ENCODE data around the gene TRPC4AP. TPM values are rescaled to one million over a fixed set of nuclear protein-coding genes. Genes with fewer than 3 reads are reported as not detected.

Gene TRPC4AP
- total and polyA plus RNA-seq, 10 of the 15 experiments (the other 5 are each of a cell fraction or from before 2014, with no cell fraction given): 1.1 to 61.7 (median 41.2) TPM

DNA sequence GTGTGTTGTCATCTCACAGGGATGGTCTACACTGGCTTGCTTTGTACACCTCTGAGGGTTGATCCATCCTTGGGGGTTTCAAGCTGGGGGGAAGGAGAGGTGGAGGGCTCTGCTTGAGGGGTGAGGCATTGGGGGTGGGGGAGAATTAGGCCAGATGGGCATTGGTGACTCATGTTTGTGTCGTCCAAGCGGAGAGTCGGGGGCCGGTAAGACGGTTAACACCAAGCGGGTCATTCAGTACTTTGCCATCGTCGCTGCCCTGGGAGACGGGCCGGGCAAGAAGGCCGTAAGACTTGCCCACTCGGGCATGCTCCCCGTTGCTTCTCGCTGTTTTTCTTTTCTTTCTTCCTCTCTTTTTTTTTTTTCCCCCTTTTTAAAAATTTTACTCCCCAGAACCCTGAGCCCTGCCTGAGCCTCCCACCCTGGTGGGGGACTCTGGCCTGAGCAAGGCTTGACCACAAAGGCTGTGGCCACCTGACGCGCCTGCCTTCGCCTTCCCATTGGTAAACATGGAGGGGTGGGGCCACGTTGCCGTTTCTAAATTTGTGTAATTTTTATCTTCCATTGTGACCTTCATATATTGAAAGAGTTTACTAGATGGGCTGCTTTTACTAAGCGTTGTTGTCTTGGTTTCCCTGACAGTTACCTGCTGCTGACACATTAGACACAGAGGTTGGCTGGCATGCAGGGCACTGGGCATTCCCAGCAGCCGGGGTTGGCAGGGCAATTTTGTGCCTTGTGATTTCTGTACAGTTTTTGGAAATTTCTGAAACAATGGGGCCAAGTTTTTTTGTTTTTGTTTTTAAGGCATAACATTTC, 110.1 kb downstream of the TRPC4AP start (continued):
- TF ChIP-seq SUZ12 (IDR thresholded peaks at IDR 0.05; ENCODE audit: unreplicated experiment) (no peak), POLR2AphosphoS5 (IDR thresholded peaks at IDR 0.05; ENCODE audit: low read length) (no peak), KAT2A (conservative IDR thresholded peaks at IDR 0.05; ENCODE audit: control insufficient read depth, low read depth, low read length) (no peak), SREBF2 (IDR thresholded peaks at IDR 0.05; ENCODE audit: low read length) (no peak), RAD21 (IDR thresholded peaks at IDR 0.05; ENCODE audit: insufficient read depth, low read depth, low read length) (no peak), IKZF1 (conservative IDR thresholded peaks at IDR 0.05) (no peak), PML (IDR thresholded peaks at IDR 0.05; ENCODE audit: low read length) (no peak)
- TF ChIP-seq, protein P1, sequence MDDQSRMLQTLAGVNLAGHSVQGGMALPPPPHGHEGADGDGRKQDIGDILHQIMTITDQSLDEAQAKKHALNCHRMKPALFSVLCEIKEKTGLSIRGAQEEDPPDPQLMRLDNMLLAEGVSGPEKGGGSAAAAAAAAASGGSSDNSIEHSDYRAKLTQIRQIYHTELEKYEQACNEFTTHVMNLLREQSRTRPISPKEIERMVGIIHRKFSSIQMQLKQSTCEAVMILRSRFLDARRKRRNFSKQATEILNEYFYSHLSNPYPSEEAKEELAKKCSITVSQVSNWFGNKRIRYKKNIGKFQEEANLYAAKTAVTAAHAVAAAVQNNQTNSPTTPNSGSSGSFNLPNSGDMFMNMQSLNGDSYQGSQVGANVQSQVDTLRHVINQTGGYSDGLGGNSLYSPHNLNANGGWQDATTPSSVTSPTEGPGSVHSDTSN (IDR thresholded peaks at IDR 0.05; ENCODE audit: insufficient replicate concordance, low read depth, low read length): no peak
- TF ChIP-seq, protein P2, sequence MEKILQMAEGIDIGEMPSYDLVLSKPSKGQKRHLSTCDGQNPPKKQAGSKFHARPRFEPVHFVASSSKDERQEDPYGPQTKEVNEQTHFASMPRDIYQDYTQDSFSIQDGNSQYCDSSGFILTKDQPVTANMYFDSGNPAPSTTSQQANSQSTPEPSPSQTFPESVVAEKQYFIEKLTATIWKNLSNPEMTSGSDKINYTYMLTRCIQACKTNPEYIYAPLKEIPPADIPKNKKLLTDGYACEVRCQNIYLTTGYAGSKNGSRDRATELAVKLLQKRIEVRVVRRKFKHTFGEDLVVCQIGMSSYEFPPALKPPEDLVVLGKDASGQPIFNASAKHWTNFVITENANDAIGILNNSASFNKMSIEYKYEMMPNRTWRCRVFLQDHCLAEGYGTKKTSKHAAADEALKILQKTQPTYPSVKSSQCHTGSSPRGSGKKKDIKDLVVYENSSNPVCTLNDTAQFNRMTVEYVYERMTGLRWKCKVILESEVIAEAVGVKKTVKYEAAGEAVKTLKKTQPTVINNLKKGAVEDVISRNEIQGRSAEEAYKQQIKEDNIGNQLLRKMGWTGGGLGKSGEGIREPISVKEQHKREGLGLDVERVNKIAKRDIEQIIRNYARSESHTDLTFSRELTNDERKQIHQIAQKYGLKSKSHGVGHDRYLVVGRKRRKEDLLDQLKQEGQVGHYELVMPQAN (conservative IDR thresholded peaks at IDR 0.05): no peak

All from GM12878 (cell line).